Activated CD4-positive, alpha-beta T cell treated with anti-CD3 and anti-CD28 coated beads, Interleukin-10, Interleukin-2, amounts not matched to agents 100 ng/mL and 50 ng/mL, durations not matched to agents 16 hours and 8 hours (primary cell): ENCODE measurements around the gene HNRNPR.

Experiments used
- DNase-seq: peaks from one replicate; pipeline ENCODE4 v3.0.0-alpha.2; 2020

Gene HNRNPR

GRCh38 chr1:23368562-23369334, 24.7 kb upstream of the HNRNPR start:
- peak; percentile 91 for DNase-seq

GRCh38 chr1:23367791-23368561, 23.9 kb upstream of the HNRNPR start:
- peak; percentile 99 for DNase-seq

GRCh38 chr1:23367451-23367790, 23.3 kb upstream of the HNRNPR start:
- no peak for DNase-seq

- no peak for DNase-seq
Observed at GRCh38 chr1:23366598-23366997, 22.5 kb upstream of the HNRNPR start.

- no peak for DNase-seq
Observed at GRCh38 chr1:23366146-23366545, 22.1 kb upstream of the HNRNPR start.

GRCh38 chr1:23362218-23362713, 18.2 kb upstream of the HNRNPR start:
- no peak for DNase-seq

- DNase-seq, result no peak
Observed at GRCh38 chr1:23358310-23358875, 14.3 kb upstream of the HNRNPR start.

GRCh38 chr1:23357138-23357908, 13.2 kb upstream of the HNRNPR start:
- DNase-seq, result no peak

- DNase-seq, result no peak
Observed at GRCh38 chr1:23356471-23357137, 12.5 kb upstream of the HNRNPR start.

GRCh38 chr1:23354245-23354644, 10.2 kb upstream of the HNRNPR start:
- no peak for DNase-seq

- no peak for DNase-seq
Observed at GRCh38 chr1:23352096-23352695, 8.1 kb upstream of the HNRNPR start.

- DNase-seq, result no peak
Observed at GRCh38 chr1:23345920-23346319, 1.8 kb upstream of the HNRNPR start.

GRCh38 chr1:23344987-23345472, 946 bp upstream of the HNRNPR start:
- no peak for DNase-seq

GRCh38 chr1:23343221-23344110, 618 bp downstream of the HNRNPR start:
- DNase-seq, result peak; percentile 59

GRCh38 chr1:23341931-23342692, 2.0 kb downstream of the HNRNPR start:
- DNase-seq, result no peak

- DNase-seq, result no peak
Observed at GRCh38 chr1:23339632-23340031, 4.5 kb downstream of the HNRNPR start.

- no peak for DNase-seq
Observed at GRCh38 chr1:23337869-23338268, 6.2 kb downstream of the HNRNPR start.

- no peak for DNase-seq
Observed at GRCh38 chr1:23331713-23332112, 12.4 kb downstream of the HNRNPR start.

GRCh38 chr1:23330846-23331245, 13.2 kb downstream of the HNRNPR start:
- no peak for DNase-seq

GRCh38 chr1:23325393-23325792, 18.7 kb downstream of the HNRNPR start:
- DNase-seq, result no peak
